PFSK-1 (cell line): Measurements from ENCODE around the gene BOLL.

Source experiments
- POLR2AphosphoS5 ChIP-seq: IDR thresholded peaks from 2 replicates; pipeline ENCODE4 v1.6.1; 2012; ENCODE audit warnings: low read depth, mild to moderate bottlenecking, control low read depth, low read length, moderate library complexity
- SIN3A ChIP-seq: IDR thresholded peaks from 2 replicates; pipeline ENCODE4 v1.6.1; 2012; ENCODE audit warnings: mild to moderate bottlenecking, low read length, moderate library complexity, borderline replicate concordance; ENCODE audit not compliant: insufficient read depth
- TF ChIP-seq, protein P1 (sequence below), 2 experiments: IDR thresholded peaks; 2 replicates each; pipeline versions ENCODE4 v1.6.1 to v1.8.0; 2011 to 2012; ENCODE audit warnings: low read depth in 2 of 2, low read length in 2 of 2, control low read depth in 1 of 2, inconsistent platforms in 1 of 2, mild to moderate bottlenecking in 1 of 2, moderate library complexity in 1 of 2; ENCODE audit not compliant: insufficient read depth in 1 of 2

DNA sequence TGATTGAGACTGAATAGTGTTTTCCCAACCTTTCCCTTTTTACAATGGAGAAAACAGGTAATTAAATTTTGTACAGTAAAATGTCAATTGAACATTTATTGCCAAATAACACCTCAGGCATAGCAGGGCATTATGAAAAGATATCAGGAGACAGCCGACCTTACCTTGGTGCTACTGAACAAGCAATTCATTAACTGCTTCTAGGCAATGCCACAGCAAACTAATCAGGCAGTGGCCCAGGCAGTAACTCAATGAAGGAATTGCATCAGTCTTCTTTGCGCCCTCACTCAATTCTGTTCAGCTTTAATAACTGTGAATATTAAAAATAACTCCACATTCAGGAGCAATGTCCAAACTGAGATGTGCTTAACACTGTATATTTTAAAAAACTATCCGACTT lies 25.4 kb upstream of the BOLL start:
- TF ChIP-seq POLR2AphosphoS5 (no peak), SIN3A (no peak)
- TF ChIP-seq, protein P1, sequence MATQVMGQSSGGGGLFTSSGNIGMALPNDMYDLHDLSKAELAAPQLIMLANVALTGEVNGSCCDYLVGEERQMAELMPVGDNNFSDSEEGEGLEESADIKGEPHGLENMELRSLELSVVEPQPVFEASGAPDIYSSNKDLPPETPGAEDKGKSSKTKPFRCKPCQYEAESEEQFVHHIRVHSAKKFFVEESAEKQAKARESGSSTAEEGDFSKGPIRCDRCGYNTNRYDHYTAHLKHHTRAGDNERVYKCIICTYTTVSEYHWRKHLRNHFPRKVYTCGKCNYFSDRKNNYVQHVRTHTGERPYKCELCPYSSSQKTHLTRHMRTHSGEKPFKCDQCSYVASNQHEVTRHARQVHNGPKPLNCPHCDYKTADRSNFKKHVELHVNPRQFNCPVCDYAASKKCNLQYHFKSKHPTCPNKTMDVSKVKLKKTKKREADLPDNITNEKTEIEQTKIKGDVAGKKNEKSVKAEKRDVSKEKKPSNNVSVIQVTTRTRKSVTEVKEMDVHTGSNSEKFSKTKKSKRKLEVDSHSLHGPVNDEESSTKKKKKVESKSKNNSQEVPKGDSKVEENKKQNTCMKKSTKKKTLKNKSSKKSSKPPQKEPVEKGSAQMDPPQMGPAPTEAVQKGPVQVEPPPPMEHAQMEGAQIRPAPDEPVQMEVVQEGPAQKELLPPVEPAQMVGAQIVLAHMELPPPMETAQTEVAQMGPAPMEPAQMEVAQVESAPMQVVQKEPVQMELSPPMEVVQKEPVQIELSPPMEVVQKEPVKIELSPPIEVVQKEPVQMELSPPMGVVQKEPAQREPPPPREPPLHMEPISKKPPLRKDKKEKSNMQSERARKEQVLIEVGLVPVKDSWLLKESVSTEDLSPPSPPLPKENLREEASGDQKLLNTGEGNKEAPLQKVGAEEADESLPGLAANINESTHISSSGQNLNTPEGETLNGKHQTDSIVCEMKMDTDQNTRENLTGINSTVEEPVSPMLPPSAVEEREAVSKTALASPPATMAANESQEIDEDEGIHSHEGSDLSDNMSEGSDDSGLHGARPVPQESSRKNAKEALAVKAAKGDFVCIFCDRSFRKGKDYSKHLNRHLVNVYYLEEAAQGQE (IDR thresholded peaks at IDR 0.05; ENCODE audit: insufficient read depth in 1 of 2, low read depth in 2 of 2, low read length in 2 of 2), result no peak
